ENCODE results near the gene SLC9A9.

SLC9A9 gene

DNA sequence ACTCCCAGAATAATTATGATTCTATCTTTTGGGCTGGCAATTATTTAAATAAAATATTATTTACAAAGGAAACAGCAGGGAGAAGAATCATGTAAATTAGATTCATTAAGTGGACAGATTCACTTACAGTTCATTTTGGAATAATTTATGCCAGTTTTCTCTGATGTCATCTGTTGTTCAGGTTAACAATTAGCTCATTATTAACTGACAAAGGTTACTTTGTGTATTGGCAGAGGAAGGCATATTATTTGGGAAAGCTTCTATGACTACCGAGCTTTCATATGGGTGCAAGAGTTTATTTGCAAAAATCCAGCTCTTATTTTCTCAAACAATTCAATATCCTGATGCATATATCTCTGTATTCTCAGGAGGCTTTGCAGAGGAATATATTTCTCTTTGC is 504.3 kb downstream of the SLC9A9 start:
- Histone ChIP-seq H3K36me3 (replicated peaks; ENCODE audit: low read depth, low read length) (no peaks in the 10 kb centered on the region), H3K79me2 (ENCODE audit: low read length) (no peaks in the 10 kb centered on the region), H2AFZ (ENCODE audit: low read depth, low read length) (no peak overlapping the region), H4K20me1 (ENCODE audit: insufficient read depth, low read length) (no peaks in the 10 kb centered on the region), H3K4me1 (ENCODE audit: low read length) (peaks cover 6% of the 10 kb centered on the region), H3K4me3 (ENCODE audit: low read length) (no peak overlapping the region), H3K9me3 (ENCODE audit: insufficient read depth, low read length) (no peaks in the 10 kb centered on the region), H3K9ac (ENCODE audit: low read length) (no peak overlapping the region), H3K27me3 (ENCODE audit: low read depth, low read length) (no peaks in the 10 kb centered on the region), H3K27ac (ENCODE audit: low read length) (no peak overlapping the region), H3K4me2 (ENCODE audit: low read length) (no peak overlapping the region)
- TF ChIP-seq CTCF (IDR thresholded peaks at IDR 0.05; ENCODE audit: low read depth, low read length) (no peak), EZH2phosphoT487 (IDR thresholded peaks at IDR 0.05; ENCODE audit: low read depth) (no peak)

GRCh38 chr3:143343031-143343430 is 505.2 kb downstream of the SLC9A9 start:
- H2AFZ ChIP-seq (ENCODE audit: low read depth, low read length), result no peak overlapping the region
- H3K36me3 ChIP-seq (replicated peaks; ENCODE audit: low read depth, low read length), result no peaks in the 10 kb centered on the region
- TF ChIP-seq CTCF (IDR thresholded peaks at IDR 0.05; ENCODE audit: low read depth, low read length), result no peak
- TF ChIP-seq EZH2phosphoT487 (IDR thresholded peaks at IDR 0.05; ENCODE audit: low read depth), result no peak
- H4K20me1 ChIP-seq (ENCODE audit: insufficient read depth, low read length), result no peaks in the 10 kb centered on the region
- H3K9ac ChIP-seq (ENCODE audit: low read length), result no peak overlapping the region
- no peaks in the 10 kb centered on the region for H3K9me3 ChIP-seq (ENCODE audit: insufficient read depth, low read length)
- H3K4me1 ChIP-seq (ENCODE audit: low read length), result no peaks in the 10 kb centered on the region
- H3K79me2 ChIP-seq (ENCODE audit: low read length), result no peaks in the 10 kb centered on the region
- no peak overlapping the region for H3K27ac ChIP-seq (ENCODE audit: low read length)
- H3K4me3 ChIP-seq (ENCODE audit: low read length), result no peak overlapping the region
- no peaks in the 10 kb centered on the region for H3K27me3 ChIP-seq (ENCODE audit: low read depth, low read length)
- H3K4me2 ChIP-seq (ENCODE audit: low read length), result no peak overlapping the region

GRCh38 chr3:143339451-143339850 is 508.8 kb downstream of the SLC9A9 start:
- Histone ChIP-seq H3K4me3 (ENCODE audit: low read length) (no peak overlapping the region), H3K36me3 (replicated peaks; ENCODE audit: low read depth, low read length) (no peaks in the 10 kb centered on the region), H3K27ac (ENCODE audit: low read length) (no peak overlapping the region), H2AFZ (ENCODE audit: low read depth, low read length) (no peak overlapping the region), H3K9me3 (ENCODE audit: insufficient read depth, low read length) (no peaks in the 10 kb centered on the region), H3K4me2 (ENCODE audit: low read length) (no peak overlapping the region), H3K4me1 (ENCODE audit: low read length) (no peaks in the 10 kb centered on the region), H3K27me3 (ENCODE audit: low read depth, low read length) (no peaks in the 10 kb centered on the region), H4K20me1 (ENCODE audit: insufficient read depth, low read length) (no peaks in the 10 kb centered on the region), H3K9ac (ENCODE audit: low read length) (no peak overlapping the region), H3K79me2 (ENCODE audit: low read length) (no peaks in the 10 kb centered on the region)
- TF ChIP-seq EZH2phosphoT487 (IDR thresholded peaks at IDR 0.05; ENCODE audit: low read depth) (no peak), CTCF (IDR thresholded peaks at IDR 0.05; ENCODE audit: low read depth, low read length) (no peak)

DNA sequence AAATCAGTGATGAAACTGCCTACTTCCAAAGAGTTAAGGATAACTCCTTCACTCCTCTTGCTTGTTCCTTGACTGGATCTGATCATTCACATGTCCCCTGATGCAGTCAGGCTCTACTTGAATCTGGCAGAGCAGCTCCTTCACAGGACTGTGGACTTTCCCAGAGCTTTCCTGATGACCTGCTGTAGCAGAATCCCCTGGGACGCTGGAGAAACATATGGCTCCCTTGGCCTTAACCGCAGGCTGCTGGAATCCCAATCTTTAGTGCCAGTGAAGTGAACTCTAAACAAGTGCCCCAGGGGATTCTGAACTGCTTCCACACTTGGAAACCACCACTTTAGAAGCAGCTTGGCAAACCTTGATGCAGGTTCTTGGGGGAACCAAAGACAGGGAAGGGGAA is 510.9 kb downstream of the SLC9A9 start:
- no peaks in the 10 kb centered on the region for H3K36me3 ChIP-seq (replicated peaks; ENCODE audit: low read depth, low read length)
- no peak overlapping the region for H3K27ac ChIP-seq (ENCODE audit: low read length)
- no peaks in the 10 kb centered on the region for H3K4me1 ChIP-seq (ENCODE audit: low read length)
- TF ChIP-seq CTCF (IDR thresholded peaks at IDR 0.05; ENCODE audit: low read depth, low read length), result no peak
- H3K9me3 ChIP-seq (ENCODE audit: insufficient read depth, low read length), result no peaks in the 10 kb centered on the region
- H3K4me2 ChIP-seq (ENCODE audit: low read length), result no peak overlapping the region
- H4K20me1 ChIP-seq (ENCODE audit: insufficient read depth, low read length), result no peaks in the 10 kb centered on the region
- H3K27me3 ChIP-seq (ENCODE audit: low read depth, low read length), result no peaks in the 10 kb centered on the region
- no peaks in the 10 kb centered on the region for H3K79me2 ChIP-seq (ENCODE audit: low read length)
- H3K4me3 ChIP-seq (ENCODE audit: low read length), result no peak overlapping the region
- H2AFZ ChIP-seq (ENCODE audit: low read depth, low read length), result no peak overlapping the region
- H3K9ac ChIP-seq (ENCODE audit: low read length), result no peak overlapping the region
